Ovary (tissue), 3 donors: ENCODE data around the gene LRRC49.

Source experiments
- EP300 ChIP-seq: sonication (generic); formaldehyde crosslinking; IDR thresholded peaks from one replicate; pipeline ENCODE4 v1.6.1; 2017; ENCODE audit warnings: antibody characterized with exemption
- POLR2A ChIP-seq: fragments of 450-650 bp; IDR thresholded peaks from one replicate; pipeline ENCODE4 v1.6.1; 2017; ENCODE audit warnings: antibody characterized with exemption, mild to moderate bottlenecking, moderate library complexity
- TF ChIP-seq, protein P1 (sequence below), 3 donors: fragments of 450-650 bp in 2 of 3; fragments of 200-600 bp in 1 of 3; IDR thresholded peaks; one replicate each; pipeline versions ENCODE4 v1.5.1 to v1.8.0; 2016 to 2022; ENCODE audit warnings: antibody characterized with exemption in 3 of 3, mild to moderate bottlenecking in 1 of 3
- donor health status: DM: no; HTN: no; CAD: no.

DNA sequence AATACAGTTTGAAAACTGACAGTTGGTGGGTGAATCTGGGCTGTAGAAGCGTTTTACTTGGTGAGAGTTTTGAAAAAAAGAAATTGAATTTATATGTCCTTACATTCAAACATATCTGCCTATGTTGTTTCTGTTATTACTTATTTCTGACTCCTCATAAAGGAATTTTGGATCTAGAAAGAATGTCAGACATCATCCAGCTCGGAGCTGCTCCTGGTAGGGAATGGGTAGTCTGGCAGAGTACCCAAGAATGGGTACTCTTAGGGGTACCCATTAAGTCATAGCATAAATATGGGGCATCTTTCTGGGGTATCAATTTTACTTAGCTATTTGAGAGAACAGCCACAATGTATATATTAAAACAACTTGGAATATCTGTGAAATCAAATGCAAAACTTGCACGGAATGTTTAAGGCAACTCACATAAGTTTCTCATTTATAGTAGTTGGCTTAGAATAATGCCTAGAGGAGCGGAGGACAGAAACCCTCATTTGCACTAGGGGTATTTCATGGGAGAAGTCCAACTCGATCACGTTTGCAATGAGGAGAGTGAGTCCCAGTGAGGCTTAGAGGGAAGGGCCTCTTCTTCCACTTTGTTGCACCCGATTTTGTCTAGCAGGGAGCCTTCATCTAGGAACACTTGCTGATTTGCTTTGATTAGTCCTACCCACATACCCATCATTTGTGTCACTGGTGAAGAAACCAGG is 36.3 kb upstream of the LRRC49 start:
- TF ChIP-seq, protein P1, sequence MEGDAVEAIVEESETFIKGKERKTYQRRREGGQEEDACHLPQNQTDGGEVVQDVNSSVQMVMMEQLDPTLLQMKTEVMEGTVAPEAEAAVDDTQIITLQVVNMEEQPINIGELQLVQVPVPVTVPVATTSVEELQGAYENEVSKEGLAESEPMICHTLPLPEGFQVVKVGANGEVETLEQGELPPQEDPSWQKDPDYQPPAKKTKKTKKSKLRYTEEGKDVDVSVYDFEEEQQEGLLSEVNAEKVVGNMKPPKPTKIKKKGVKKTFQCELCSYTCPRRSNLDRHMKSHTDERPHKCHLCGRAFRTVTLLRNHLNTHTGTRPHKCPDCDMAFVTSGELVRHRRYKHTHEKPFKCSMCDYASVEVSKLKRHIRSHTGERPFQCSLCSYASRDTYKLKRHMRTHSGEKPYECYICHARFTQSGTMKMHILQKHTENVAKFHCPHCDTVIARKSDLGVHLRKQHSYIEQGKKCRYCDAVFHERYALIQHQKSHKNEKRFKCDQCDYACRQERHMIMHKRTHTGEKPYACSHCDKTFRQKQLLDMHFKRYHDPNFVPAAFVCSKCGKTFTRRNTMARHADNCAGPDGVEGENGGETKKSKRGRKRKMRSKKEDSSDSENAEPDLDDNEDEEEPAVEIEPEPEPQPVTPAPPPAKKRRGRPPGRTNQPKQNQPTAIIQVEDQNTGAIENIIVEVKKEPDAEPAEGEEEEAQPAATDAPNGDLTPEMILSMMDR (IDR thresholded peaks at IDR 0.05): no peak
- TF ChIP-seq EP300 (no peak), POLR2A (no peak)
